ENCODE data around the gene RPP25L. TPM values are rescaled to one million over a fixed set of nuclear protein-coding genes. Genes with fewer than 3 reads are reported as not detected.

The RPP25L gene
- total and polyA plus RNA-seq, 12 donors = 10.5 to 42.9 (median 27.6) TPM

DNA sequence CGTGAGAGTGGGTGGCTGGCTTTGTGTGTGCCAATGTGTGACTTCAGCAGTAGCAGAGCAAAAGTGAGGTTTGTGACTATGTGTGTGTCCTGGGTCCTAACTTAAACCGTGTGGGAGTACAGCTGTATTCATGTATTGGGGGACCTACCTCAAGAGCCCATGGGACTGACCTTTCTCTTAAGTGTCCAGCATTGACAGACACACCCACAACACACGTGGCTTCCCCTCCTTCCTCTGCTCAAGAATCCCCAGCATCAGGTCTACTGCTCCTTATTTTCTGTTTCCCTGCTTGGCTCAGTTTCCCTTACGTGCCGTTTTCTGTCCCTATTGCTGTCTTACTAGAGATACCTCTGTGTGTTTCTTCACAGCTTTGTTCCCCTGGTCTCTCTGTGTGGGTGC is 40.7 kb upstream of the RPP25L start:
- TF ChIP-seq, protein P1, sequence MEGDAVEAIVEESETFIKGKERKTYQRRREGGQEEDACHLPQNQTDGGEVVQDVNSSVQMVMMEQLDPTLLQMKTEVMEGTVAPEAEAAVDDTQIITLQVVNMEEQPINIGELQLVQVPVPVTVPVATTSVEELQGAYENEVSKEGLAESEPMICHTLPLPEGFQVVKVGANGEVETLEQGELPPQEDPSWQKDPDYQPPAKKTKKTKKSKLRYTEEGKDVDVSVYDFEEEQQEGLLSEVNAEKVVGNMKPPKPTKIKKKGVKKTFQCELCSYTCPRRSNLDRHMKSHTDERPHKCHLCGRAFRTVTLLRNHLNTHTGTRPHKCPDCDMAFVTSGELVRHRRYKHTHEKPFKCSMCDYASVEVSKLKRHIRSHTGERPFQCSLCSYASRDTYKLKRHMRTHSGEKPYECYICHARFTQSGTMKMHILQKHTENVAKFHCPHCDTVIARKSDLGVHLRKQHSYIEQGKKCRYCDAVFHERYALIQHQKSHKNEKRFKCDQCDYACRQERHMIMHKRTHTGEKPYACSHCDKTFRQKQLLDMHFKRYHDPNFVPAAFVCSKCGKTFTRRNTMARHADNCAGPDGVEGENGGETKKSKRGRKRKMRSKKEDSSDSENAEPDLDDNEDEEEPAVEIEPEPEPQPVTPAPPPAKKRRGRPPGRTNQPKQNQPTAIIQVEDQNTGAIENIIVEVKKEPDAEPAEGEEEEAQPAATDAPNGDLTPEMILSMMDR (IDR thresholded peaks at IDR 0.05) = no peak
- TF ChIP-seq POLR2A (IDR thresholded peaks at IDR 0.05) = no peak
- Histone ChIP-seq H3K9me3 (replicated peaks in 1 of 3) (no peaks in the 10 kb centered on the region), H3K36me3 (replicated peaks in 1 of 2) (peaks cover 0 to 26% of the 10 kb centered on the region in 2 donors), H3K4me3 (peak overlapping the region in 1 of 4 donors; percentile 30), H3K4me1 (replicated peaks in 1 of 2) (peaks cover 34 to 45% of the 10 kb centered on the region in 2 donors), H3K27ac (peak overlapping the region in 4 of 5 donors; percentile 33 to 87 (median 71)), H3K27me3 (no peaks in the 10 kb centered on the region)
- intact Hi-C loops (cut with DNase I) = loop anchor here in 1 of 2 donors (10.0 kb wide), 1 partner anchor 52 kb away; no protein-coding TSS in a partner anchor
- DNase-seq = no peak
- WGBS, 4 donors = 28 to 35% (median 34%) methylated on average over 4 to 5 of the region's 5 CpGs

DNA sequence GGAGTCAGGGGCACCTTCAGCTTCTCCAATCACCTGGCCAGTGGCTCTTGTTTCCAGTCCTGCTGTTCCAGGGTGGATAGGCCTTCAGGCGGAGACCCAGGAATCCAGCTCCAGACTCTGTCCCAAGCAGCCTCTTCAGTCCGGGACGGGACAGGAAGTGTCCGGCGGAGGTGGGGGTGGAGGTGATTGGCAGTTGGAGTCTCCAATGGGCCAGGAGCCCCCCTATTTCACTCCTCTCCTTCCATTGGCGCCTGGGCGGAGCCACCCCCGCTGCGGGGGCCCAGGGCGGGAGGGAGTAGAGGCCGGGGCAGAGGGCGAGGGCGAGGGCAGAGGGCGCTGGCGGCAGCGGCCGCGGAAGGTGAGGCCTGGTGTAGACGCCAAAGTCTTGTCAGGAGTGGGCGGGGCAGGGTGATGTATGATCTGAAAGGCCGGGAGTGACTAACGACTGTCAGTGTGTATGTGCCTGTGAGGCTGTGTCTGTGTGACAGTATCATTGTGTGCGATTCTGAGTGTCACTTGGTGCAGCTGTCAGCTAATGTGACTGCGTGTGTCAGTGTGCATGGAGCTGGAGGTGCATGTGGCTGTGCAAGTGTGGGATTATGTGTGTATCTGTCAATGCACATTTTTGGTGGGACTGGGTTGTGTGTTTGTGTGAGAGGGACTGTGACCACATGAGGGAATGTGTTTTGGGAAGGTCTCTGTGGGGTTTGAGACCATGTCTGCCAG is 40.1 kb upstream of the RPP25L start, which contains the start of gene IL11RA:
TSS of gene IL11RA (plus strand) at position 310 of the 726 bp plus-strand sequence. CDS start 3,033 bp downstream, outside the sequence.
- Histone ChIP-seq H3K4me3 (peak within 1 kb of the TSS in 1 of 4 donors; percentile 30), H3K4me1 (replicated peaks in 1 of 2) (peaks cover 40 to 50% of the 10 kb centered on the region in 2 donors), H3K27me3 (no peaks in the 10 kb centered on the region), H3K9me3 (replicated peaks in 1 of 3) (no peaks in the 10 kb centered on the region), H3K27ac (peak within 1 kb of the TSS; percentile 14 to 87 (median 69)), H3K36me3 (replicated peaks in 1 of 2) (peaks cover 0 to 26% of the 10 kb centered on the region in 2 donors)
- TF ChIP-seq POLR2A (IDR thresholded peaks at IDR 0.05) = peak in 1 of 2 donors; percentile 55
- TF ChIP-seq, protein P1 (IDR thresholded peaks at IDR 0.05) = no peak
- peak; percentile 89 to 96 (median 91) for DNase-seq
- WGBS, 4 donors = 0 to 11% (median 6%) methylated on average over 9 to 24 of the region's 24 CpGs
- intact Hi-C loops (cut with DNase I) = loop anchor here in 1 of 2 donors (10.0 kb wide), 1 partner anchor 53 kb away; no protein-coding TSS in a partner anchor

DNA sequence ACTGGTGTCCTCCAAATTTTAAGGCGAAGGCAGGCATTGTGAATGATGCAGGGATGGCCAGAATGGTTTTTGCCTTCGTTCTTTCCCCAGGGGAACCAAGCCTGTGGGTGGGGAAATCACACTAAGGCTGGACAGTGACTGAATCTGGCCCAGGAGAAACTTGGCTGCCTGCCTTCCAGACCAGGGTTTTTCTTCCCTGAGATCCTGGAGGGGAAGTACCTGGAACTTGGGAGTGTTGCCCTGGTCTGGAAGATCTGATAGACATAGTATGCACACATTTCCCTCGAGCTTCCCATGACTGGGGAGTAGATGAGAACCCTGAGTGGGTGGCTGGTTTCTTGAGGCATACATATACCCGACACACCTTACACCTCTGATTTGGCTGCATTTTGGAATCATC is 39.4 kb upstream of the RPP25L start:
- peak overlapping the region in 1 of 4 donors; percentile 30 for H3K4me3 ChIP-seq
- peaks cover 0 to 26% of the 10 kb centered on the region in 2 donors for H3K36me3 ChIP-seq (replicated peaks in 1 of 2)
- peak; percentile 55 to 78 (median 70) for DNase-seq
- peaks cover 41 to 52% of the 10 kb centered on the region in 2 donors for H3K4me1 ChIP-seq (replicated peaks in 1 of 2)
- intact Hi-C loops (cut with DNase I) = loop anchor here in 1 of 2 donors (10.0 kb wide), 1 partner anchor 53 kb away; no protein-coding TSS in a partner anchor
- peak overlapping the region; percentile 14 to 87 (median 69) for H3K27ac ChIP-seq
- TF ChIP-seq POLR2A (IDR thresholded peaks at IDR 0.05) = no peak
- H3K27me3 ChIP-seq = no peaks in the 10 kb centered on the region
- H3K9me3 ChIP-seq (replicated peaks in 1 of 3) = no peaks in the 10 kb centered on the region
- 33 to 50% (median 37%) methylated on average over 4 of the region's 4 CpGs for WGBS, 4 donors

DNA sequence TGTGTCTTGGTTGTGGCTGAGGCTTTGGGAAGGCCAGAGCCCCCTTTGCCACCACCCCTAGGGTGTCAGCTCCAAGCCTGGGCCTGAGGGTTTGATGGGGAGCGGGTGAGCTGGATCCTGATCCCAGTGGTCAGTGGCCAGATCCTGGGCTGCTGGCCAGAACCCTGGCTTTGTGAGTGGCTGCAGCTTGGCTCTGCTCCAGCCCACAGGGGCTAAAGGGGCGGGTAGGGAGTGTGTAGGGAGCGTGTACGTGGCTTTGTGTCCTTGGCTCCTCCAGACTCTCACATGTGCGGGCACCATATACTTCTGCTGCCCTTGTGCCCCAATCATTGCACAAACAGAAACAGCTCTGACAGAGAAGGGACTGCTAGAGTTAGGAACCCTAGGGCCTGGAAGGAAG is 38.9 kb upstream of the RPP25L start:
- no peaks in the 10 kb centered on the region for H3K9me3 ChIP-seq (replicated peaks in 1 of 3)
- H3K27me3 ChIP-seq = no peaks in the 10 kb centered on the region
- no peak overlapping the region for H3K4me3 ChIP-seq
- peak; percentile 34 to 66 (median 56) for DNase-seq
- no peak for TF ChIP-seq POLR2A (IDR thresholded peaks at IDR 0.05)
- TF ChIP-seq, protein P1 (IDR thresholded peaks at IDR 0.05) = no peak
- 39 to 86% (median 60%) methylated on average over 2 to 5 of the region's 5 CpGs for WGBS, 4 donors
- peaks cover 0 to 26% of the 10 kb centered on the region in 2 donors for H3K36me3 ChIP-seq (replicated peaks in 1 of 2)
- intact Hi-C loops (cut with DNase I) = loop anchor here in 1 of 2 donors (10.0 kb wide), 1 partner anchor 54 kb away; no protein-coding TSS in a partner anchor
- peaks cover 45 to 57% of the 10 kb centered on the region in 2 donors for H3K4me1 ChIP-seq (replicated peaks in 1 of 2)
- peak overlapping the region in 3 of 5 donors; percentile 69 to 87 (median 73) for H3K27ac ChIP-seq
